ENCODE results near the gene HDHD2.
"Not testable (repeated sequence)": the region's sequence is repeated elsewhere in the genome, so short reads cannot be mapped to it uniquely, and the experiment has no call there.

HDHD2 gene

GRCh38 chr18:47150029-47150823 lies at the start of gene HDHD2:
Gene HDHD2, minus strand, starts transcription at chr18:47150500. Its CDS starts 14,061 bp downstream, at chr18:47136439.
- peak; percentile 66 for DNase-seq

GRCh38 chr18:47195961-47196360 lies 45.7 kb upstream of the HDHD2 start:
- not testable (repeated sequence) for DNase-seq

GRCh38 chr18:47191961-47192360 lies 41.7 kb upstream of the HDHD2 start:
- no peak for DNase-seq

- no peak for DNase-seq
Observed at GRCh38 chr18:47187721-47188120, 37.4 kb upstream of the HDHD2 start.

GRCh38 chr18:47184419-47185050 lies 34.2 kb upstream of the HDHD2 start:
- DNase-seq, result no peak

- DNase-seq, result not testable (repeated sequence)
Observed at GRCh38 chr18:47182156-47182555, 31.9 kb upstream of the HDHD2 start.

- DNase-seq, result no peak
Observed at GRCh38 chr18:47180765-47181164, 30.5 kb upstream of the HDHD2 start.

- no peak for DNase-seq
Observed at GRCh38 chr18:47179520-47179919, 29.2 kb upstream of the HDHD2 start.

- DNase-seq, result peak; percentile 77
Observed at GRCh38 chr18:47175898-47176575, 25.7 kb upstream of the HDHD2 start, which contains the start of gene IER3IP1. Gene IER3IP1, minus strand, starts transcription at chr18:47176364. Its CDS starts 87 bp downstream, at chr18:47176277.

GRCh38 chr18:47175283-47175897 lies 25.1 kb upstream of the HDHD2 start:
- no peak for DNase-seq

GRCh38 chr18:47174545-47175116 lies 24.3 kb upstream of the HDHD2 start:
- DNase-seq, result no peak

GRCh38 chr18:47172476-47172875 lies 22.2 kb upstream of the HDHD2 start:
- DNase-seq, result no peak

GRCh38 chr18:47168913-47169312 lies 18.6 kb upstream of the HDHD2 start:
- no peak for DNase-seq

- no peak for DNase-seq
Observed at GRCh38 chr18:47168509-47168908, 18.2 kb upstream of the HDHD2 start.

- no peak for DNase-seq
Observed at GRCh38 chr18:47166294-47166693, 16.0 kb upstream of the HDHD2 start.

GRCh38 chr18:47163241-47163640 lies 12.9 kb upstream of the HDHD2 start:
- no peak for DNase-seq

- no peak for DNase-seq
Observed at GRCh38 chr18:47160256-47160655, 10.0 kb upstream of the HDHD2 start.

- DNase-seq, result not testable (repeated sequence)
Observed at GRCh38 chr18:47158404-47158803, 8.1 kb upstream of the HDHD2 start.

GRCh38 chr18:47151439-47151838 lies 1.1 kb upstream of the HDHD2 start:
- no peak for DNase-seq

- DNase-seq, result no peak
Observed at GRCh38 chr18:47150824-47151366, 595 bp upstream of the HDHD2 start.

- DNase-seq, result no peak
Observed at GRCh38 chr18:47149457-47150028, 757 bp downstream of the HDHD2 start.

- no peak for DNase-seq
Observed at GRCh38 chr18:47146206-47146605, 4.1 kb downstream of the HDHD2 start.

Data from T1000 (cell line).